GM19397 (cell line): Measurements from ENCODE around the gene PCSK1.

Experiments used
- ATAC-seq: cut with Tn5 transposase; IDR thresholded peaks from one replicate; pipeline ENCODE4 v1.9.1; 2021; ENCODE audit warnings: mild to moderate bottlenecking, moderate library complexity; ENCODE audit not compliant: unreplicated experiment

PCSK1 gene

DNA sequence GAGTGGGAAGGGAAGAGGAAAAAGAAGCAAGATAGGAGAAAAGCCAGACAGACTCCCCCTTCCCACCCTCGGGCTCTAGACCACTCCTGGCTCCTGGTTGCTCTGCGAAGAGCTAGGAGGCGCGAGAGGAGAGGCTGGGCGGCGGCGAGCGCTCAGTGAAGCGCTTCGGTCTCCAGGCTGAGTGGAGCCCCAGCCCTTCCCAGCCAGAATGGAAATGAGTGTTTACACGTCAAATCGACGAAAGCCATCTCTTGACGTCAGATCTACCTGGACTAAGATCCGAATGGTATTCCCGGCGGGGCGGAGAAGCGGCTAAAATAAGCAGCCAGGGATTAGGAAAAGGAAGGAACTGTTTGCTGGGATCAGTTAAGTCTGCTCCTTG is at the start of gene PCSK1:
TSS of gene PCSK1 (minus strand) at position 183 of the 382 bp plus-strand sequence. CDS start 206 bp downstream, outside the sequence.
- ATAC-seq, result no peak

DNA sequence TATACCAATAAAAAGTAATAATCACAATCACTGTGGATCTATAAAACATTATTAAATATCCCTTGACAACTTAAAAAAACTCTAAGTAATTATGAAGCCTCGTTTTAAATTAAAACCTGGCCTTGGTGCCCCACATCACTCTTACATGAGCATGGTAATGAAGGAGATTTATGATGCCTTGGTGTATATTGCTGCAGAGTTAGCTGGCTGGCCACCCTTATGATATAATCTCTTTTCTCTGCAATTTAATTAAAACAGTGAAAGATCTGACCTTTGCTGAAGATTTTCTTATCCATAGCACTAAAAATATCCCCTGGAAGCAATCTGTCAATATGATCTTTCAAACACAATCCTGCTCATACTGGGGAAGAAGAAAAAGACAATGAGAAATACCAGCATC is 48.8 kb upstream of the PCSK1 start:
- ATAC-seq, result no peak

DNA sequence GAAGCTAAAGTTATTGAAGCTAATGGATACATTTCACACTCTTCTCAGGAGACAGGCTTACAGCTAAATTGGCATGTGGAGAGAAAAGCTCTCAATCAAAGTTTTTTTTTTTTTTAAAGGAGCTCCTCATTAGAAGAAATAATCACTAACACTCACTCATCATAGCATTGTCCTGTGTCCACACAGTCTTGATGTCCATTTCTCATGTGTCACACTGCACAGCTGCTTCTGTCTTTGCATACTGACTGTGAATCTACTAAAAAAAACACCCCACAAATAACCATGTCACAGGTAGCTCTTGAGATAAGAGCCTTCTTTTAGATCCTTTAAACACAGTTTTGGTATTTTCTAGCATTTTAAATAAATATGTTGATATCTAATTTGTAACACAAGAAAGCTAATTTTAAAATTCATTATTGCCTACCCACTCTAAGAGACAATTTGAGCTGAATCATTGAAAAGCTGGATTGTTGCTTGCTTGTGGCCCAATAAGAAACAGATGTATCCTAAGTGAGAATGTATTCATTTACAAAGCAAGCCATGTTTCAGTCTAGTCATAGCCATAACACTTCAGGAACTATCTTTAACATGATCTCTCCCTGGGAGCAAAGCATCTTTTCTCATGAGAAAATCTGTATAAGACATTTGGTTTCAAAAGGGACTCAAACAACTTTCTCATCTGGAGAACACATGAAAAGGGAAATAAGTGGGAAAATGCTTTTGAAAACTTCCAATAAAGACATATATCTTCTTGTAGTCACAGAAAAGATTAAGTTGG is 48.1 kb upstream of the PCSK1 start:
- no peak for ATAC-seq

DNA sequence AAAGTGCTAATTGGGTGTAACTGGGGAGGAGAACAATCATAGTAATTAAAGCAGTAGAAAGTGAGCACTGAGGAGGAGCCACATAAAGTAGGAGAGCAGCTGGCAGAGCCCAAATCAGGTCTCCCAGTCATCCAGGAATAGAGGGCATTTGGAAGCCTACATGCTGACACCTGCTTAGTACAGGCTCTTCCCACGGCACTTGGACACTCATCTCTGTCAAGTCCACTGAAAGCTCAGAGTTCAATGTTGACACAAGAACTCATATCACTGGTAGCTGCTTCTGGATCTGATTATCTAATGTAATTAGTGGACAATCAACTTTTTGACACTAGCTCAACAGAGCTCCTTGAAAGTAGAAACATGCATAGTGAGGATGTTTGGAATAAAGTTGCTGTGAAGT is 45.9 kb upstream of the PCSK1 start:
- no peak for ATAC-seq

DNA sequence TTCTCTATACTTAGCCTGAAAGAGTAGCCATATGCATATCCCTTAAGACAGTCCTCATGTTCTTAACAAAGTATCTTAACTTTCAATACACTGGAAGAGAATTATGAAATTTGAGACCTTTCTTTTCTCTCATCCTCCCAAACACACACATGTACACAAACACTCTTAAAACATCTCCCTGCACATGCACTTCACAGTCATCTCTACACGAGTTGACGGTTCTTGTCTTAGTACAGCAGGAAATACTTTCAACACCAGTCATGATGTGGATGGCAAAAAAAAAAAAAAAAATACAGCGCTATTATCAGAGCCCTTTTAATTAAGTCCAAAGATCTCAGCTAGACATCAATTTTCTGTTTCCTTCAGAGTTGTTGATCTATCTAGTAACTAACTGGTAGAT is 43.6 kb upstream of the PCSK1 start:
- no peak for ATAC-seq

DNA sequence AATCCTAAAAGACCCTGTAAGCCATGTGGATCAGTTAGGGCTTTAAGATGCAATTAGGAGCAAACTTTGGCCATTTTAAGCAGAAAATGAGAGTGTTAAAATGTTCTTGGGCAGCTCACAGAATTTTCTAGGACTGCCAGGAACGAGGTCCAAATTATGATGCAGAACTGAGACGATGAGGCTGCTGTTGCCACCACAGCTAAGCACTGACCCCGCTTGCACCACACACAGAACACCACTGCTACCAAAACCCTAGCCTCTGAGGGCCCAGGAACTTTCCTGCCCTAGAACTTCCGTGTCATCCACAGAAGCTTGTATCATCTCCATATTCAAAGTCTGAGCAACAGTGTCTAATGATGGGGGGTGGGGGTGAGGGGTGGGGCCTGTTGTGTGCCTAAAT is 41.0 kb upstream of the PCSK1 start:
- no peak for ATAC-seq

DNA sequence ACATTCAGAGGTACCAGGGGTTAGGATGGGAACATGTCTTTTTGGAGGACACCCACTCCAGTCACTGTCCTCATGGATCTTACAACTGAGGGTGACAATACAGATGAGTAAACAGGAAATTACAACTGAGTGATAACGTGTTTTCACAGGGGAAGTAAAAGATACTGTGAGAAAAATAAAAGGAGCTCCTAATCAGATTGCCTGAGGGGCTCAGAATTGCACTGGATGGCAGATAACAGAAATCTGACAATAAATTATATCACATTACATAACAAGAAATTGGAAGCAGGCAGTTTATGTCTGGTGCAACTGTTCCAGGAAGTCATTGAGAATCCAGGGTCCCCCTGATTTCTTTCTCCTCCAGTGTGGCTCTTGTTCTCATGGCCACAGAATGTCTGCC is 40.1 kb upstream of the PCSK1 start:
- no peak for ATAC-seq

DNA sequence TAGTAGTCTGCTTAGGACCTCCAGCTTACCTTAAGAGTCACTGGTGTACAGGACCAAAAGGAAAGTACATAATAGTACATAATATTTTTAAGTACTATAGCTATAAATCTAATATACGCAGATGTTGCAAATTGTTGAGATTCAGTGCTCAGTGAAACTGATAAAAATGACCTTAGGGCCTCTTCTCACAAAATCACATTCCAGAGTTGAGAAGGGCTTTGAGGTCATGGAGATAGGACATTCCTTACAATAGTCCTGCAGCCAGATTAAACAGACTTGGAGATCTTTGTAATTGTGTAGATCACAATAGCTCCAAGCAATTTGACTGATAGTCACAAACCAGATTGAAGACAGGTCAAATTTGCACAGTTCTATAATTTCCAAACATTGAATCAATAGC is 37.7 kb upstream of the PCSK1 start:
- ATAC-seq, result no peak

DNA sequence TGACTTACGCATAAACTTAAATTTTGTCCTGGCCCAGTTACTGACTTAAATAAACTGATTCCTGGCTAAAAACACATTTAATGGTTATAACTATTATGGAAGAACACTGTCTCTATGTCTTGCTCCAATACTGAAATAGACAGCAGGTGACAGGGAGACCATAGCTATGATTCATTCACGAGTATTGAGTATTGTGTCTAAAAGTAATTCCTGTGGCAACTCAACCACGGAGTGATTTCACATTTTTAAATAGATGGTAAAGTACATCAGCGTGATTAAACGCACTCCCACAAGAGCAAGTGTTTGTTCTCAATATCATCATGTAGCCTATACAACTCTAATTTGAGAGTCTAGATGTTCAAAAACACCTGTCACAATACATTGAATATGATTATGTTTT is 35.9 kb upstream of the PCSK1 start:
- ATAC-seq, result no peak

DNA sequence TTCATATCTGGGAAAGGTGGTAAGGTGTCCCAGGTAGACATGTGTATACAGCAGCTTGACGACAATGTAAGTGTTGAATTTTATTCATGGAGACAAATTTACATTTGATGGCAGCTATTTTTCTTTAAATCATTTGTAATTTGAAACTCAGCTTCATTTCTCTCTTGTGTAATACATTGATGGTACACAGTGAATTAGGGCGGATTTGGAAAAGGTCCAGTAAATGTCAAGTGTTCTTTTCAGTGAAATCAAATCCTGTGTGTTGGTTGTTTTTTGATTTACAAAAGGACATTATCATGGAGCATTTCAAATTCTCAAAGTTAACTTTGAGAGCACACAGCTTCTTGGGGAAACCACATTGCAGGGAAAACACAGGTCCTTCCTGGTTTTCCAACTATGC is 30.0 kb upstream of the PCSK1 start:
- ATAC-seq, result no peak

DNA sequence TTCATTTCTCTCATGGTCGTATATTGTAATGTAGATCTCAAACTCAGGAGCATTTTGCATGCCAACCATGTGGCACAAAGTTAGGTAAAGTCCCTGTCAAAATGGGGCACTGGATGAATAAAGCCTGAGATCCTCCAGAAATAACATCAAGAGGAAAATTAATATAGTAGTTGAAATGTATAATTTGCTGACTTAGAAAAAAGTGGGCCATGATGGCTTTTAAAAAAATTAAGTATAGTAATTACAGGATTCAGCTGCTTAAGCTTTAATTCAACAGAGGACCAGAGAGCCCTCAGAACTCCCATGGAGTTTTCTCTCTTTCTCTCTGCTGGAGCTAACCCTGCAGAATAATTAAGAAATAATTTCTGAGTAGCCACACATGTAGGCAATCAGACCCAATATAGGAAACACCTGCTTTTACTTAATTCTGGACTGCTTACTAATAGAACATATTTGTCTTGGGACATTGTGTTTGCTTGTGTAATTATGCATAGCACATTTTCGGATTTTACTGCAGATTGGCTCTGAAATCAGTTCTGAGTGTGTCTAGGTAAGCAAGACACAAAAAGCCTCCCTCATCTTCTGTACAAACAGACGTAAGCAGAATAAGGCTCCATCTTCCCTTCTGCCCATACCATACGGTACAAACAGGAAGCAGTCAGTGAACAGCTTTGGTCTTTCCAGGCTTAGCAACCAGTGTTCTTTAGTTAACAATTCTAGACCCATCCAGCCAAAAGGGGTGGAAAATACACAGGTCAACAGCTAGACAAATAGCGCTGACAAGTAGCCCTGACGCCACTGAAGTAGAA is 26.5 kb upstream of the PCSK1 start:
- no peak for ATAC-seq

DNA sequence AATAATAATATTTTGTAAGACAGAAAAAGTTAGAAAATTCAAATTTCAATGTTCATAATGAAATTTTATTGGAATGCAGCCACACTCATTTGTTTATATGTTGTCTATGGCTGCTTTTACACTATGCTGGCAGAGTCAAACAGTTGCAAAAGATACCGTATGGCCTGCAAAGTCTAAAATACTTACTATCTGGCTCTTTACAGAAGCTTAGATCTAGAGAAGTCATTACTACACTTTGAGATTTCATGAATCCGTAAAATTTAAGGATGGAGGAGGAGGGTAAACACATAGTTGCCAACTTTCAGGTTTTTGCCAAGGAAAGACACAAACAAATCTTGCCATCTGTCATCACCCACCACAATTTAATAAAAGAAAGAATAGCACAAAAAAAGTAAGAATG is 25.1 kb upstream of the PCSK1 start:
- no peak for ATAC-seq

DNA sequence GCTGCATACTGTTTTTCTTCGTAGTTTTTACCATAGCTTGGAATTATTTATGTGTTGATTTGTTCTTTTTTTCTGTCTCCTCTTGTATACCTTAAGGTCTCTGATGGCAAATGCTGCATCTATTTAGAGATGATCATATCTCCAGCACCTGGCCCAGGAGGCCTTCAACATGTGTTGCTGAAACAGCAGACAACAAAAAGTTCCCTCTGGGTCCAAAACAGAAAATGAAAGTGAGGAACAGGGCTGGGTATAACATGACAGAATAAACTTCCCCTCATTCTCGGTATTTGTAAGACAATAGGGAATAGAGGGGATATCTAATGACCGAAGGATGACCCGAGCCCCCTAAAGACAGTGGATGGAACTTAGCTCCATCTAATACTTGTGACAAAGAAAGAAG is 22.7 kb upstream of the PCSK1 start:
- no peak for ATAC-seq

DNA sequence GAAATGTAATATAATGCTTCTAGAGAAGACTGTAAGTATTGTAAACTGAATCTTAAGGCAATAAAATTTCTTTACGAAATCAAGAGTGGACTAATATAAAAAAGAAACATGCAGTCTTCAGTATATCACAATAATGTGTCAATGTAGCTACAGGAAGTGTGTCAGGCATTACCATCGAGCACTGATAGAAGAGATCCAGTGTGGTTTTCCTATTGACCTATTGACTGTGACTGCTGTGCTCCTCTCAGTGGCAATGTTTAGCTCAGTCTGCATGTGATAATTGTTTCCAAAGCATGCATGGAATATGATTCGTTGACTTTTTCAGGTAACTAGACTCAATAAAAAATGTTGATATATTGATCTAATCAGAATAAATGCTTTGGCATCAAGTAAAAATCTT is 20.3 kb upstream of the PCSK1 start:
- ATAC-seq, result no peak

DNA sequence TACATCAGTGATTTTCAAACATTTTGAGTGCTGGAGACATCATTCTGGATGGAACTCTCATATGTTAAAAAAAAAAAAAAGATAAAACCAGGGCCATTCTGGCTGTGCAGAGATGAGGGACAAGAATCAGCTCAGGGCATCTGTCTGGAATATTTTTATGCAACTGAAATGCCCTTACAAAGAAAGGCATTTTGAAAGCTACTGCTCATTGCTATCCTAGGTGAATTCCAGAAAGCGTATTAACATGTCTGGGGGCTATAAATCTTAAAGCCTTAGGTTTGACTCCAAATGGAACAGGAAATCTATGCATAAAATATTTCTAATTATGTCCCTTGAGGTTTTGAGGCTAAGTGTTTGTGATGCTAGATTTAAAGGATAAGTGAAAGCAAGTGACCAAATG is 14.9 kb upstream of the PCSK1 start:
- ATAC-seq, result no peak

DNA sequence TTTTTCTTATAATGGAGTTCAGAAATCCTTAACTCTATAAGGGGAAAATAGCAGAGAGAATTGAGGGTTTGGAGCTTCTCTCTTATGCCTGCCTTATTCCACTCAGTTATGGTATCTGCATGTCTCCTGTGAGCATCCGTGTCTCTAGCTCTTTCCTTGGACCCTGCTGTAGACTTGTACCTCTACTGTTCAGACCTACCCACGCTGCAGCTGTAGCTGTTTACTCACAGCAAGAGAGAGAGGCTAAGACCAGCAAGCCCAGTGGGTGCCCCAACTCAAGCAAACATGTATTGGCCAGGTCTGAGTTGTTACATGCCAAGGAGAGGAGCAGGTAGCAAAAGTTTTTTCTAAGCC is 7.1 kb upstream of the PCSK1 start:
- ATAC-seq, result peak; percentile 17

DNA sequence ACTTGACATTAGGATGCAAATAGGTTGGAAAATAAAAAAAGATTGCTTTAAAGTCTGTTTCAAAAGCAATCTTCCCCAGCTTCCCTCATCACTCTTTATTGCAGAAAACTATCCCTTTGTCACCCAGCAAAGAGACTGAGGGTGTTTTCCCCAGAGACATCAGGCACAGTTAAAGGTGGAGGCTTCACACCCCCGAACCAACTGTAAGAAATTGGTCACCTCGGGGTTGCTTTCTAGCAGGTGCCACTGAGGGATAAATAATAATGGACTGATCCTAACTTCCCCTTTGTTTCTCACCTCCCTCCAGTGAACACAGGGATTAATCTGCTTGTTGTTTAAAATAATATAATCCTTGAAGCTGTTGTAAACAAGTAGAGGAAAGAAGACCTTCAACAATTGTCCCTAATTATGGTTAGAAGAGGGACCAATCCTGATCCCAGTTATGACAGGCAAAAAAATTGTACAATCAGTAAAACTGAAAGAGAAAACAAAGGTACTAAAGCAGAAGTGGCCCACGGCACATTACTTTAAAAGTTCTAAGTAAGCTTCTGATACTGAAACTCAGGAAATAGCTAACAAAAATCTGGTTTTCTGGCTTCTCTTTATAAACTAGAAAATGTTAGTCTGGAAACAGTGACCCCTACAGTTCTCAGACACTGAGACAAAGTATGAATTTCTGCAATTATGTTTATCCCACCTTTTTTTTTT is 6.6 kb upstream of the PCSK1 start:
- peak; percentile 89 for ATAC-seq

DNA sequence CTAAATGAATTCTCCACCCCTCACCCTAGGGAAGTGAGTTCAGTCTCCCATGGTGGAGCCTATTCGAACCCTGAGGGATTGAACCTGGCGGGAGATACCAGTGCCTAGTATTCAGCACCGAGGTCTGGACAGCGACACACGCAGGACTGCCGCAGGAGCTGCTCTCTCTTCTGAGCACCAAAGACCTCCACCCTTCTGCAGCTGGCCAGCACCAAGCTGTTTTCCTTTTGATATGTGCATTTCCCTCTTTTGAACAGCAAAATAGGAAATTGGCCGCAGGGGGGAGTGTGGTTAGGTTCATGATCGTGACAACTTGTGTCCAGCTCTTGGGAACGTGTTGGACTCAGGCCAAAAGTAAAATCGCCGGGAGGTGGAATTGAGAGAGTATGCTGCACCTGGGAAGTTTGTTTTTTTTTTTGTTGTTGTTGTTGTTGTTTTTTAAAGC is 1.2 kb upstream of the PCSK1 start:
- ATAC-seq, result peak; percentile 56

DNA sequence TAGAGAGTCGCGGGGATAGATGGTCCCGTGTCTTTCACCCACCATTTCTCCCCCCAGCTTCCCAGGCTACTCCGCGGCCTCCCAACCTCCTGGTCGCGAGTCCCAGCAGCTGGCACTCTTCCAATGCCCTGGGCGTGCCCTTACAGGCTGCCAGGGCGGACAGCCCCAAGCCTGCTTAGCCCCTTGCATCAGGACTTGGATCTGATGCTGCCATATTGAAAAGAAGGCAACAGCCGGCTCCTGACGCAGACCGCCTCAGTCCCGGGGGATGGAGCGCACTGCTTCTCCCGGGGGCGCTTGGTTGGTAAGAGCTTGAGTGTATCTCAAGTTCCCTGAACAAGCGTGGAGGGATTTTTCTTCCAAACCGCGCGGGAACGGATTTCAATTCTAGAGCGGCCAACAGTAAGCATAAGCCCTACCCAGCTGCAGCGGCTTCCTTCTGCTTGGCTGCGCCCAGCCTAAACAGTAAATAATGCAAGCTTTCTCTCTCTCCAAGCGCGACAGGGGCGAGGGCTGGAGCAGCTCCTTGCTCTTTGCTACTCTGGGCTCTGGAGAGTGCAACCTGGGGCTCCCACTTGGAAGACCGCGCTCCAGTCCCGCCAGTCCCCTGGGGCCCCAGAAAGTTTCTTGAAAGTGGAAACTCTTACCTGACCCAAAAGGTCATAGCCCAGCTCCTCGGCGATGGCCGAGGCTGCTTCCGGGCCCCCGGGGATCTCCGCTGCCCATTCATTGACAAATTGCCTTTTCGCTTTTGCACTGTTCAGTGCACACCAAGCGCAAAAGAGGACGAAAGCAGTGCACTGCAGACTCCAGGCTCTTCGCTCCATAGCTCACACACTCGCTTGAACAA is 607 bp downstream of the PCSK1 start:
- no peak for ATAC-seq

DNA sequence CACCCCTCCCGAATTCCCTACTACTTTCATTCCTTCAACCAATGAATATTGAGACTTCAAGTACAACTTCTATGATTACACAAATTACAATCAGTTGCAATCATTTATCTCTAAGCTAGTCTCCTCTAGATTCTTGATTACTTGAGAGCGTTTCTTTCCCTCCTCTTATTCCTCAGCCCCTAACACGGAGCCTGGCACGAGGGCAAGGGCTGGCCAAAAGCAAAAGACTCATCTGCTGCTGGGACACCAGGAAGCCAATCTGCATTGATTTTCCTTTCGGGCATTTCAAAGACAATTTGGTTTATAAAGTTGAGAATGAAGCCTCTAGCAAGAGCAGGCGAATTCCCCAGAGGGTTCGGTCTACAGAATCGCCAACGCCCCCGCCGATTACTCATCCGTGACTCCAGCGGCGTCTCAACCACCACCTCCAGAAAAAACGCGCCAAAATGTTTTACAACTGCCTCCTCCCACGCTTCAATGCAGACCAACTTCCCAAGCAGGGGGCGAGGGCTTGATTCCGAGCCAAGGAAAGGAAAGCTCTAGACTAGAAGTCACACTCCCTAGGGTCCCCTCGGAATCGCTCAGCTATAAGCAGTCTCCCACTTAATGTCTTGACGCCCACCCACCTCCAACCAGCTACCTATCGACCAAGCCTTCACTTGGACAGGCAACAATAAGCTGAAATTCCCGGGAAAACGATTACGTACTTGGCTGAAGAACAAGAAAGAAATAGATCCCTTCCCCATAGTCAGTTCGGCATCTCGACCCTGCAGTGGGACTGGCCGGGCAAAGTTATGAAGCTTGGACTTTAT is 1.5 kb downstream of the PCSK1 start:
- no peak for ATAC-seq
